ENCODE results near the gene HRG. TPM values are rescaled to one million over a fixed set of nuclear protein-coding genes. Genes with fewer than 3 reads are reported as not detected.
"Not testable (repeated sequence)": the region's sequence is repeated elsewhere in the genome, so short reads cannot be mapped to it uniquely, and the experiment has no call there.

The HRG gene
- total RNA-seq, 6 experiments from 2014 or later: 378 to 1,312 (median 664) TPM

- intact Hi-C loops (cut with DNase I): no loop called here
These were observed 31.7 kb downstream of the HRG start for GRCh38 chr3:186697510-186697909.

GRCh38 chr3:186700267-186700666 lies 34.5 kb downstream of the HRG start:
- WGBS (ENCODE audit: insufficient coverage, low coverage, low lambda C conversion rate, missing lambda C conversion rate): 90% methylated on average over 2 of the region's 3 CpGs
- TF ChIP-seq POLR2A (IDR thresholded peaks at IDR 0.05) (no peak), CTCF (IDR thresholded peaks at IDR 0.05) (no peak)
- DNase-seq: no peak

More at GRCh38 chr3:186697510-186697909, 31.7 kb downstream of the HRG start:
- H3K36me3 ChIP-seq: no peaks in the 10 kb centered on the region
- DNase-seq (no peak), ATAC-seq (no peak)
- H3K4me1 ChIP-seq: no peaks in the 10 kb centered on the region
- H3K27me3 ChIP-seq: no peaks in the 10 kb centered on the region
- no peak overlapping the region for H3K27ac ChIP-seq
- no peak overlapping the region for H3K4me3 ChIP-seq
- TF ChIP-seq POLR2A (IDR thresholded peaks at IDR 0.05) (no peak), CTCF (IDR thresholded peaks at IDR 0.05) (no peak)
- WGBS (ENCODE audit: insufficient coverage, low coverage, low lambda C conversion rate, missing lambda C conversion rate): 50% methylated on average over 2 of the region's 4 CpGs
- no peaks in the 10 kb centered on the region for H3K9me3 ChIP-seq

GRCh38 chr3:186702451-186702850 lies 36.6 kb downstream of the HRG start:
- ATAC-seq; H3K4me3 ChIP-seq; H3K4me1 ChIP-seq; H3K36me3 ChIP-seq; DNase-seq; H3K27me3 ChIP-seq; H3K27ac ChIP-seq; H3K9me3 ChIP-seq; intact Hi-C loops (cut with DNase I): not testable (repeated sequence)

More at GRCh38 chr3:186700267-186700666, 34.5 kb downstream of the HRG start:
- intact Hi-C loops (cut with DNase I): no loop called here
- ATAC-seq: no peak
- Histone ChIP-seq H3K36me3 (no peaks in the 10 kb centered on the region), H3K4me1 (no peaks in the 10 kb centered on the region), H3K27me3 (no peaks in the 10 kb centered on the region), H3K9me3 (no peaks in the 10 kb centered on the region), H3K4me3 (no peak overlapping the region), H3K27ac (no peak overlapping the region)

GRCh38 chr3:186705882-186706780 lies 40.3 kb downstream of the HRG start:
- WGBS (ENCODE audit: insufficient coverage, low coverage, low lambda C conversion rate, missing lambda C conversion rate): 65% methylated on average over 5 of the region's 6 CpGs
- H3K4me3 ChIP-seq: no peak overlapping the region
- DNase-seq (no peak), ATAC-seq (no peak)
- no peaks in the 10 kb centered on the region for H3K4me1 ChIP-seq
- no peaks in the 10 kb centered on the region for H3K27me3 ChIP-seq
- no peak overlapping the region for H3K27ac ChIP-seq
- TF ChIP-seq CTCF (IDR thresholded peaks at IDR 0.05): no peak
- no peak for TF ChIP-seq POLR2A (IDR thresholded peaks at IDR 0.05)
- H3K36me3 ChIP-seq: no peaks in the 10 kb centered on the region
- H3K9me3 ChIP-seq: no peaks in the 10 kb centered on the region
- intact Hi-C loops (cut with DNase I): no loop called here

- TF ChIP-seq POLR2A (IDR thresholded peaks at IDR 0.05): no peak
- no peak for TF ChIP-seq CTCF (IDR thresholded peaks at IDR 0.05)
- Histone ChIP-seq H3K9me3 (no peaks in the 10 kb centered on the region), H3K27me3 (no peaks in the 10 kb centered on the region), H3K4me3 (no peak overlapping the region), H3K27ac (no peak overlapping the region), H3K36me3 (no peaks in the 10 kb centered on the region), H3K4me1 (no peaks in the 10 kb centered on the region)
- 70% methylated on average over 4 of the region's 6 CpGs for WGBS (ENCODE audit: insufficient coverage, low coverage, low lambda C conversion rate, missing lambda C conversion rate)
- ATAC-seq (no peak), DNase-seq (no peak)
- intact Hi-C loops (cut with DNase I): no loop called here
These were observed 43.3 kb downstream of the HRG start for GRCh38 chr3:186708983-186709679.

GRCh38 chr3:186710694-186711093 lies 44.9 kb downstream of the HRG start:
- DNase-seq; H3K27ac ChIP-seq; H3K27me3 ChIP-seq; H3K4me1 ChIP-seq; intact Hi-C loops (cut with DNase I); ATAC-seq; H3K36me3 ChIP-seq; H3K9me3 ChIP-seq; H3K4me3 ChIP-seq: not testable (repeated sequence)
- WGBS (ENCODE audit: insufficient coverage, low coverage, low lambda C conversion rate, missing lambda C conversion rate): 63% methylated on average over 4 of the region's 4 CpGs
